Measurements from ENCODE around the gene AQP12B.
"Not testable (repeated sequence)": the region's sequence is repeated elsewhere in the genome, so short reads cannot be mapped to it uniquely, and the experiment has no call there.

The AQP12B gene

GRCh38 chr2:240682431-240683224, at the start of gene AQP12B:
TSS of gene AQP12B (minus strand) at chr2:240682885. CDS start at chr2:240682837, 48 bp downstream.
- DNase-seq: not testable (repeated sequence)

DNA sequence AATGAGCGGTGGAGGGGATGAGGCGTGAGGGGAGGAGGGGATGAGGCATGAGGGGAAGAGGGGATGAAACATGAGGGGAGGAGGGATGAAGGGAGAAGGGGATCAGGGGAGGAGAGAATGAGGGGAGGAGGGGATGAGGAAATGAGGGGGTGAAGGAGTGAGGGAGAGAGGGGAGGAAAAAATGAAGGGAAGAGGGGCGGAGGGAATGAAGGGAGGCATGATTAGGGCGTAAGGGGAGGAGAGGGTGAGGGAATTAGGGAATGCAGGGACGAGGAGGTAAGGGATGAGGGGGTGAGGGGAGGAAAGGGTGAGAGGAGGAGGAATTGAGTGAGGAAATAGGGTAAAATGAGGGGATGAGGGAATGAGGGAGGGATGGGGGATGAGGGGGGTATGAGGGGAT, 49.5 kb upstream of the AQP12B start:
- no peak for DNase-seq

DNA sequence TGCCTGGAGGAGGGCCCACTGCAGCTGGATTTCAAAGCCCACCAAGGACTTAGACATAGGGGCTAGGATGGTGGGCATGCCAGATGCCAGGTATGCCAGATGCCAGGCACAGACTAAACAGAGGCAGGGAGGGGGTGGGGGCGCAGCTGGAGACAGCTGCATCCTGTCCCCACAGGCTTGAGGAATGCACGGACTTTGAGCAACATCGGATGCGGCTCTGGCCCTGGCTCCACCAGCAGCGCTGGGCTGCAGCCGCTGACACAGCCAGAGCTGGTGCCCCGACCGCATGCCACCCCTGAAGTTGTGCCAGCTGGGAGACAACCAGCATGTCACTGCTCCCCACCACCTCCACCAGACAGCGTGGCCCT, 48.5 kb upstream of the AQP12B start:
- no peak for DNase-seq

GRCh38 chr2:240730501-240731177, 48.0 kb upstream of the AQP12B start:
- DNase-seq: no peak

GRCh38 chr2:240728827-240729226, 46.1 kb upstream of the AQP12B start:
- DNase-seq: no peak

DNA sequence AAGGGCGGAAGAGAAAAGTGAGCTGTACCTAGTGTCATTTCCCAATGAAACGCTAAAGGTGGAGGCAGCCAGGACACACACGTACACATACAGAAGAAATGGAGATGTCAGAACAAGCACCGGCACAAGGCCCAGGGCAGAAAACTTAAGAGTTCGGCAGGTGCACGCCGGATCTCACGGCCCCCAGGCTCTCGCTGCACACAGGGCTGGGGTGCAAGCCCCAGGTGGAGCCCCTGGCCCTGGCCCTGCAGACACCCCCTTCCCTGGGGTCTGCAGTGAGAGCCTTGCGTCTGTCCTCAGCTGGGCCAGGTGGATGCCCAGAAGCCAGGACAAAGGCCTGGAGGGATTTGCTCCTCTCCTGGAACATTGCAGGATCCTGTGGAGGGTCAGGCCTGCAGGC, 45.7 kb upstream of the AQP12B start:
- no peak for DNase-seq

- no peak for DNase-seq
These were observed 45.2 kb upstream of the AQP12B start for GRCh38 chr2:240727913-240728312.

- DNase-seq: no peak
These were observed 44.8 kb upstream of the AQP12B start for GRCh38 chr2:240727439-240727838.

GRCh38 chr2:240726876-240727275, 44.2 kb upstream of the AQP12B start:
- DNase-seq: no peak

GRCh38 chr2:240725671-240726070, 43.0 kb upstream of the AQP12B start:
- DNase-seq: no peak

- no peak for DNase-seq
These were observed 42.6 kb upstream of the AQP12B start for GRCh38 chr2:240725266-240725665.

GRCh38 chr2:240724431-240724830, 41.7 kb upstream of the AQP12B start:
- no peak for DNase-seq

GRCh38 chr2:240723851-240724250, 41.2 kb upstream of the AQP12B start:
- no peak for DNase-seq

- no peak for DNase-seq
These were observed 40.4 kb upstream of the AQP12B start for GRCh38 chr2:240722796-240723735.

DNA sequence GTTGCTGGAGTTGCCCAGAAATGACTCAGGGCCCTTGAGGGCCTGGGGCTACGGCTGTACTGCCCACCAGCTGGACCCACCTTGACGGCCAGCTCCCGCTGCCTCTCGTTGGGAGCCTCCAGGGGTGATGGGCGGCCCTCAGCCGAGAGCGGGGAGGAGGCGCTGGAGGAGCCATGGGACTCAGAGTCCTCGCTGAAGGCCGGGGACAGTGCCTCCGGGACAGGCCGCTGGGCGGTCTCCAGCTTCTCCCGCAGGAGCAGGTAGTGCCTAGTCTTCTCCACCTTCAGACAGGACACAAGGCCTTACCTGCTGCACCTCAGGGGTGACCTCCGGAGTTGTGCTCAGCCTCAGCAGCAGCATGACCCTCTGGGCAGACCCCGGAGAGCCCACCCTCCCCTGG, 39.7 kb upstream of the AQP12B start:
- DNase-seq: no peak

- DNase-seq: no peak
These were observed 39.0 kb upstream of the AQP12B start for GRCh38 chr2:240721596-240722180.

GRCh38 chr2:240720686-240721595, 38.3 kb upstream of the AQP12B start:
- no peak for DNase-seq

- DNase-seq: no peak
These were observed 37.2 kb upstream of the AQP12B start for GRCh38 chr2:240719676-240720545.

DNA sequence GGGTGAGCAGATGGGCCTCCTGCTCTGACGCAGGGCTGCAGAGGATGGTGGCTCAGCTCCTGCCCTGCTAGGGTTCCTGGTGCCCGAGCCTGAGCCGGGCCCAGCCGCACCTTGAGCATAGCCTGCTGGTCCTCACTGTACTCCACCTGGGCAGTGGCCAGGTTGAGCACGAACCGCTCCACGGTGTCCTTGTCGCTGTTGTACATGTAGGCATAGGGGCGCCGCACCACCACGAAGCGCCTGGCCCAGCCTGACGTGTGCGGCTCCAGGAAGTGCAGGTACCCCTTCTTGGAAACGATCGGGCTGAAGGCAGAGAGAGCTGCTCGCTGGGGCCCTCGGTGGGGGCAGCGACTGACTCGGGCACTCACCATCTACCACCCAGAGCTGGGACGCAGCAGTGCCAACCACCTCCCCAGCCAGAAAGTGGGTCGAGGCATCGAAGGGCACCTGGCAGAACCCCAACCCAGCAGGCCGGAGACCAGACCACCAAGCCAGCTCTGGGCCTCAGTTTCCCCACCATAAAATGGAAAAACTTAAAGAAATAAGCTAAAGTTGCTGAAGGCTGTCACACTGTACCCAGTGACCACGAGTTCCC, 36.3 kb upstream of the AQP12B start:
- no peak for DNase-seq

All from fibroblast of upper back skin (primary cell).